Measurements from ENCODE around the gene GIMAP6. TPM values are rescaled to one million over a fixed set of nuclear protein-coding genes. Genes with fewer than 3 reads are reported as not detected.

Gene GIMAP6
- total and polyA plus RNA-seq, 3 donors from 2014 or later: 3.9 to 16.2 (median 6.1) TPM

GRCh38 chr7:150656047-150656446 lies 23.9 kb upstream of the GIMAP6 start:
- WGBS, 2 donors: 68 to 73% methylated on average over 5 of the region's 5 CpGs
- no peaks in the 10 kb centered on the region for H3K27me3 ChIP-seq
- no peak for TF ChIP-seq CTCF (IDR thresholded peaks at IDR 0.05)
- TF ChIP-seq POLR2A (IDR thresholded peaks at IDR 0.05): no peak
- H3K27ac ChIP-seq: no peak overlapping the region
- no peaks in the 10 kb centered on the region for H3K9me3 ChIP-seq
- H3K4me1 ChIP-seq: no peaks in the 10 kb centered on the region
- no peak overlapping the region for H3K4me3 ChIP-seq
- DNase-seq: no peak
- intact Hi-C loops (cut with DNase I; ENCODE audit: low total_unique reads): no loop called here
- H3K36me3 ChIP-seq (ENCODE audit: low read depth, missing control alignments): no peaks in the 10 kb centered on the region

- Histone ChIP-seq H3K27me3 (no peaks in the 10 kb centered on the region), H3K27ac (no peak overlapping the region), H3K36me3 (ENCODE audit: low read depth, missing control alignments) (no peaks in the 10 kb centered on the region), H3K4me3 (no peak overlapping the region), H3K9me3 (no peaks in the 10 kb centered on the region), H3K4me1 (no peaks in the 10 kb centered on the region)
- TF ChIP-seq CTCF (IDR thresholded peaks at IDR 0.05) (no peak), POLR2A (IDR thresholded peaks at IDR 0.05) (no peak)
- no peak for DNase-seq
- intact Hi-C loops (cut with DNase I; ENCODE audit: low total_unique reads): no loop called here
- WGBS, 2 donors: 71 to 73% methylated on average over 2 of the region's 2 CpGs
Measured at GRCh38 chr7:150654692-150655091, 22.5 kb upstream of the GIMAP6 start.

GRCh38 chr7:150649080-150649385 lies 16.8 kb upstream of the GIMAP6 start:
- Histone ChIP-seq H3K27ac (no peak overlapping the region), H3K36me3 (ENCODE audit: low read depth, missing control alignments) (no peaks in the 10 kb centered on the region)
- 53 to 69% methylated on average over 3 of the region's 3 CpGs for WGBS, 2 donors

GRCh38 chr7:150648353-150649079 lies 16.3 kb upstream of the GIMAP6 start:
- no peaks in the 10 kb centered on the region for H3K36me3 ChIP-seq (ENCODE audit: low read depth, missing control alignments)
- intact Hi-C loops (cut with DNase I; ENCODE audit: low total_unique reads): no loop called here
- H3K4me3 ChIP-seq: no peak overlapping the region
- H3K4me1 ChIP-seq: no peaks in the 10 kb centered on the region
- no peaks in the 10 kb centered on the region for H3K9me3 ChIP-seq
- no peaks in the 10 kb centered on the region for H3K27me3 ChIP-seq
- DNase-seq: no peak
- no peak overlapping the region for H3K27ac ChIP-seq
- TF ChIP-seq CTCF (IDR thresholded peaks at IDR 0.05): no peak
- no peak for TF ChIP-seq POLR2A (IDR thresholded peaks at IDR 0.05)
- WGBS, 2 donors: 69 to 79% methylated on average over 3 of the region's 3 CpGs

More at GRCh38 chr7:150649080-150649385, 16.8 kb upstream of the GIMAP6 start:
- intact Hi-C loops (cut with DNase I; ENCODE audit: low total_unique reads): no loop called here
- DNase-seq: no peak
- TF ChIP-seq POLR2A (IDR thresholded peaks at IDR 0.05) (no peak), CTCF (IDR thresholded peaks at IDR 0.05) (no peak)
- Histone ChIP-seq H3K9me3 (no peaks in the 10 kb centered on the region), H3K4me1 (no peaks in the 10 kb centered on the region), H3K4me3 (no peak overlapping the region), H3K27me3 (no peaks in the 10 kb centered on the region)
